Activated CD4-positive, alpha-beta T cell treated with anti-CD3 and anti-CD28 coated beads for 36 hours (primary cell): Measurements from ENCODE around the gene RSPH10B. TPM values are rescaled to one million over a fixed set of nuclear protein-coding genes. Genes with fewer than 3 reads are reported as not detected.
"Not testable (repeated sequence)": the region's sequence is repeated elsewhere in the genome, so short reads cannot be mapped to it uniquely, and the experiment has no call there.

Experiments used
- ATAC-seq: fragments of 200-7000 bp; cut with Tn5 transposase; one replicate; pipeline ENCODE4 v1.10.0; 2021; ENCODE audit warnings: mild to moderate bottlenecking, moderate library complexity
- CTCF ChIA-PET: fragments of 350-600 bp; sonication (Branson Sonifier 250); formaldehyde crosslinking; loops from one replicate; lab custom pipeline; 2021; ENCODE audit warnings: antibody characterized with exemption; lab: Charles Lee
- POLR2A ChIA-PET: fragments of 350-600 bp; sonication (Branson Sonifier 250); formaldehyde crosslinking; loops from one replicate; lab custom pipeline; 2021; ENCODE audit warnings: antibody characterized with exemption, inconsistent platforms; lab: Charles Lee
- DNase-seq: peaks from one replicate; pipeline ENCODE4 v3.0.0-alpha.2; 2020
- H3K27ac Mint-ChIP-seq: one replicate; pipeline ENCODE4 v1.8.0; 2021; ENCODE audit warnings: mixed read lengths
- H3K27me3 Mint-ChIP-seq: one replicate; pipeline ENCODE4 v1.8.0; 2021; ENCODE audit warnings: mixed read lengths
- H3K36me3 Mint-ChIP-seq: one replicate; pipeline ENCODE4 v1.8.0; 2021; ENCODE audit warnings: low read depth, mixed read lengths
- H3K4me1 Mint-ChIP-seq: one replicate; pipeline ENCODE4 v1.8.0; 2021; ENCODE audit warnings: mixed read lengths
- H3K4me3 Mint-ChIP-seq: one replicate; pipeline ENCODE4 v1.8.0; 2021; ENCODE audit warnings: mild to moderate bottlenecking, moderate library complexity, mixed read lengths
- H3K9me3 Mint-ChIP-seq: one replicate; pipeline ENCODE4 v1.8.0; 2021; ENCODE audit warnings: low read depth, mixed read lengths
- intact Hi-C, 2 experiments: fragments of 100-400 bp; cut with DNase I in 1 of 2; cut with micrococcal nuclease in 1 of 2; formaldehyde crosslinking; loops; one replicate each; pipeline versions ENCODE4 v1.14.2 to v1.15.1; 2022 to 2024; cut with DNase I, micrococcal nuclease
- total RNA-seq, 2 experiments: library from RNA; stranded (reverse); gene quantifications; one replicate each; pipeline ENCODE4 v1.2.3, GENCODE V29; 2021

RSPH10B gene
- total RNA-seq, 2 experiments from 2014 or later = 0.19 to 0.27 TPM

DNA sequence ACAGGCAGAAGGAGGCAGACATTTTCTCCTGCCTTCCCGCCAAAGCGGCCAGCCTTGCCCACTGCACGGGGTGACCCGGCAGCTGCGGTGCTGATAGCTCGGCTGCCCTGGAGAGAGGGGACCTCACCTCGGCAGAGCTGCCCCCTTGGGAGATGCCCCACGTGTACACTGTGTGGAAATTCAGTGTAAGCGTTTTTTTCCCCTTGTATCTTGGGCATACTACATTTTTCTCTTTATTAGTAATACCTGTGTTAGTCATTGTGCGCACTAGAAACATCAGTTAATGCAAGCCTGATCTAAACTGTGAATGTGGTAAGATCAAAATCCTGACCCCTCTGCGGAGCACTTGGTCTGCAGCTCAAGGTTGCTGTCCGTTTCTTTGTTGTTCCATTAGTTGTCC is 45.9 kb downstream of the RSPH10B start:
- H3K36me3 Mint-ChIP-seq, H3K4me3 Mint-ChIP-seq, intact Hi-C loops, POLR2A ChIA-PET, H3K27me3 Mint-ChIP-seq, CTCF ChIA-PET, H3K9me3 Mint-ChIP-seq, DNase-seq, H3K27ac Mint-ChIP-seq, H3K4me1 Mint-ChIP-seq: not testable (repeated sequence)
- ATAC-seq = peak; percentile 36

GRCh38 chr7:5924180-5924579 is 46.3 kb downstream of the RSPH10B start:
- CTCF ChIA-PET, H3K9me3 Mint-ChIP-seq, POLR2A ChIA-PET, H3K27me3 Mint-ChIP-seq, intact Hi-C loops, ATAC-seq, DNase-seq, H3K27ac Mint-ChIP-seq, H3K4me1 Mint-ChIP-seq, H3K4me3 Mint-ChIP-seq, H3K36me3 Mint-ChIP-seq: not testable (repeated sequence)

DNA sequence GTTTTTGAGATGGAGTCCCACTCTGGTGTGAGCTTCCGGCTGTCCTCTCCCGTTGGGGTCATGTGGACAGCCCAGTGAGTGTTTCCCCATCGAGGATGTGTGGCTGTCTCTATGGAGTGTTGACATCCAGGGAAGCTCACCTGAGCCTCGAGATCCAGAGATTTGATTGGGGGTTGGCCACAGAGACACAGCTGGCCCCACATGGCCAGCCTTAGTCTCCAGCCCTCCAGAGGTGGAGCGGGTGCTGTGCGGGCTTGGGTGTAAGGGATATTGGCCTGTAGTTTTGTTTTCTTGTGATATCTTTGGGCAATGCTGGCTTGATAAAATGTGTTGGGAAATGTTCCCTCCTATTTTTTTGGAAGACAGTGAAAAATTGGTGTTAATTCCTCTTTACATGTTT is 54.0 kb downstream of the RSPH10B start:
- H3K36me3 Mint-ChIP-seq, H3K4me1 Mint-ChIP-seq, intact Hi-C loops, CTCF ChIA-PET, H3K4me3 Mint-ChIP-seq, H3K27me3 Mint-ChIP-seq, H3K9me3 Mint-ChIP-seq, POLR2A ChIA-PET, ATAC-seq, DNase-seq, H3K27ac Mint-ChIP-seq: not testable (repeated sequence)

DNA sequence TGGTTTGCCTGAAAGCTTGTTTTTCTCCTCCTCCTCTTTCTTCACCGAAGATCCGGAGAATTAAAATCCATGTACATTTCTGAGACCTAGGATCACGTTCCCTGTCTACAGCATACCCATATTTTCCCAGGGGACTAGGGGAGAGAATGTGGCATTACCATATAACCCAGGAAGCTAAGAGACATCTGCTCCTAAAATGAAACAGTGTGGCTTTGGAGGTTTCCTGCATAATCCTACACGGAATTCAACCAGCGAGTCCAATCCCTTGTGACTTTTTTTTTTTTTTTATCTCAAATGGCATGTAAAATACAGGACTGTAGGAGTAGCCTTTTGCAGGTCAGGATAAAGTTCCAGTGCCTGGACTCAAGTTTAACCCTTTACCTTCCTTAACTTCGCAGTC is 61.7 kb downstream of the RSPH10B start:
- POLR2A ChIA-PET, H3K27ac Mint-ChIP-seq, ATAC-seq, CTCF ChIA-PET, intact Hi-C loops, H3K4me1 Mint-ChIP-seq, DNase-seq, H3K4me3 Mint-ChIP-seq, H3K27me3 Mint-ChIP-seq, H3K9me3 Mint-ChIP-seq: not testable (repeated sequence)
- peaks cover 11% of the 10 kb centered on the region for H3K36me3 Mint-ChIP-seq

GRCh38 chr7:5904726-5905125 is 65.8 kb downstream of the RSPH10B start:
- intact Hi-C loops, H3K9me3 Mint-ChIP-seq, CTCF ChIA-PET: not testable (repeated sequence)

GRCh38 chr7:5903002-5903401 is 67.5 kb downstream of the RSPH10B start:
- H3K27ac Mint-ChIP-seq, intact Hi-C loops, H3K9me3 Mint-ChIP-seq, H3K36me3 Mint-ChIP-seq, ATAC-seq, H3K4me3 Mint-ChIP-seq, CTCF ChIA-PET, H3K27me3 Mint-ChIP-seq, H3K4me1 Mint-ChIP-seq, DNase-seq: not testable (repeated sequence)
- POLR2A ChIA-PET = interaction anchor here (1.2 kb wide), 1 partner anchor 919 kb away, joined by 5 read pairs; no protein-coding TSS in a partner anchor

More at GRCh38 chr7:5904726-5905125, 65.8 kb downstream of the RSPH10B start:
- H3K4me3 Mint-ChIP-seq, POLR2A ChIA-PET, H3K27ac Mint-ChIP-seq, ATAC-seq, H3K27me3 Mint-ChIP-seq, H3K4me1 Mint-ChIP-seq, H3K36me3 Mint-ChIP-seq, DNase-seq: not testable (repeated sequence)

GRCh38 chr7:5898480-5899224 is 71.8 kb downstream of the RSPH10B start, which contains the start of gene CCZ1:
Gene CCZ1 (plus strand): TSS chr7:5898733. CDS start chr7:5898800, 67 bp downstream.
- H3K9me3 Mint-ChIP-seq, CTCF ChIA-PET, H3K27me3 Mint-ChIP-seq, POLR2A ChIA-PET, H3K36me3 Mint-ChIP-seq, H3K4me1 Mint-ChIP-seq: not testable (repeated sequence)
- DNase-seq (peak; percentile 70), ATAC-seq (peak; percentile 90)
- intact Hi-C loops = loop anchor here in 1 of 2 experiments (5.0 kb wide), 1 partner anchor 109 kb away; the partner anchor contains the start of genes AIMP2 and PMS2
- peak within 1 kb of the TSS; percentile 81 for H3K4me3 Mint-ChIP-seq
- peak within 1 kb of the TSS; percentile 84 for H3K27ac Mint-ChIP-seq

- H3K36me3 Mint-ChIP-seq, H3K27me3 Mint-ChIP-seq, H3K9me3 Mint-ChIP-seq, POLR2A ChIA-PET, H3K27ac Mint-ChIP-seq, DNase-seq, H3K4me1 Mint-ChIP-seq, CTCF ChIA-PET, ATAC-seq: not testable (repeated sequence)
- intact Hi-C loops = loop anchor here in 1 of 2 experiments (5.0 kb wide), 1 partner anchor 110 kb away; the partner anchor contains the start of genes AIMP2 and PMS2
- H3K4me3 Mint-ChIP-seq = peak overlapping the region; percentile 81
Measured at GRCh38 chr7:5897369-5897919, 73.0 kb downstream of the RSPH10B start.

- no peak overlapping the region for H3K4me3 Mint-ChIP-seq
- ChIA-PET POLR2A (no interaction called here), CTCF (interaction anchor here (0.8 kb wide), 1 partner anchor 274 kb away, joined by 4 read pairs; no protein-coding TSS in a partner anchor)
- no peaks in the 10 kb centered on the region for H3K36me3 Mint-ChIP-seq
- H3K4me1 Mint-ChIP-seq = no peaks in the 10 kb centered on the region
- intact Hi-C loops = no loop called here
- DNase-seq = no peak
- no peaks in the 10 kb centered on the region for H3K9me3 Mint-ChIP-seq
- ATAC-seq = no peak
- no peak overlapping the region for H3K27ac Mint-ChIP-seq
- no peaks in the 10 kb centered on the region for H3K27me3 Mint-ChIP-seq
Measured at GRCh38 chr7:5892498-5892897, 78.0 kb downstream of the RSPH10B start.

DNA sequence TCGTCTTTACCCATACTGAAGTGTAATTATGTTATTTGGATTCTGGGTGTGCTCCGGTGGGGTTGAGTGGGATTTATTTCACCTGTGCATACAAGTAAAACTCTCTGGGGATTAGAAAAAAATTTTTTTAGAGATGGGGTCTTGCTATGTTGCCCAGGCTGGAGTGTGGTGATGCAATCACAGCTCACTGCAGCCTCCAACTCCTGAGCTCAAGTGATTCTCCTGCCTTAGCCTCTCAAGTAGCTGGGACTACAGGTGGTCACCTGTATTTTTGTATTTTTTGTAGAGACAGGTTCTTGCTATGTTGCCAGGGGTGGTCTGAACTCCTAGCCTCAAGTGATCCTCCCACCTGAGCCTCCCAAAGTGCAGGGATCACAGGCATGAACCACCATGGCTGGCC is 80.2 kb downstream of the RSPH10B start:
- H3K4me1 Mint-ChIP-seq, intact Hi-C loops, CTCF ChIA-PET, H3K36me3 Mint-ChIP-seq, H3K27ac Mint-ChIP-seq, DNase-seq, H3K4me3 Mint-ChIP-seq, ATAC-seq, H3K9me3 Mint-ChIP-seq, POLR2A ChIA-PET, H3K27me3 Mint-ChIP-seq: not testable (repeated sequence)

- H3K4me3 Mint-ChIP-seq, H3K36me3 Mint-ChIP-seq, DNase-seq, H3K9me3 Mint-ChIP-seq, H3K4me1 Mint-ChIP-seq, intact Hi-C loops, H3K27ac Mint-ChIP-seq, CTCF ChIA-PET, ATAC-seq, POLR2A ChIA-PET, H3K27me3 Mint-ChIP-seq: not testable (repeated sequence)
Measured at GRCh38 chr7:5888021-5888420, 82.5 kb downstream of the RSPH10B start.

GRCh38 chr7:5884431-5884830 is 86.1 kb downstream of the RSPH10B start:
- intact Hi-C loops, H3K9me3 Mint-ChIP-seq: not testable (repeated sequence)

More at GRCh38 chr7:5884431-5884830, 86.1 kb downstream of the RSPH10B start:
- POLR2A ChIA-PET, DNase-seq, ATAC-seq, H3K36me3 Mint-ChIP-seq, H3K4me3 Mint-ChIP-seq, H3K4me1 Mint-ChIP-seq, CTCF ChIA-PET, H3K27me3 Mint-ChIP-seq, H3K27ac Mint-ChIP-seq: not testable (repeated sequence)
